Left lung (tissue), 10 donors: ENCODE results near the gene NELFE. TPM values are rescaled to one million over a fixed set of nuclear protein-coding genes. Genes with fewer than 3 reads are reported as not detected.
"Not testable (repeated sequence)": the region's sequence is repeated elsewhere in the genome, so short reads cannot be mapped to it uniquely, and the experiment has no call there.

Experiments
- ATAC-seq: fragments of 200-7000 bp; cut with Tn5 transposase; one replicate; pipeline ENCODE4 v1.9.1; 2020; ENCODE audit warnings: moderate library complexity
- DNase-seq, 4 donors: peaks; one replicate each; pipeline ENCODE4 v3.0.0-alpha.2; 2013 to 2020
- H3K27ac ChIP-seq, 2 donors: fragments of 200-600 bp; sonication (generic) in 1 of 2; one replicate each; pipeline versions ENCODE4 v1.5.0 to v1.8.0; 2020 to 2021
- H3K27me3 ChIP-seq, 2 donors: fragments of 200-600 bp; sonication (generic) in 1 of 2; one replicate each; pipeline versions ENCODE4 v1.5.0 to v1.8.0; 2020 to 2021
- H3K36me3 ChIP-seq, 2 donors: fragments of 200-600 bp; sonication (generic) in 1 of 2; one replicate each; pipeline versions ENCODE4 v1.5.0 to v1.8.0; 2020 to 2021
- H3K4me1 ChIP-seq, 2 donors: fragments of 200-600 bp; one replicate each; pipeline ENCODE4 v1.8.0; 2021
- H3K4me3 ChIP-seq, 2 donors: fragments of 200-600 bp; sonication (generic) in 1 of 2; one replicate each; pipeline versions ENCODE4 v1.5.0 to v1.8.0; 2020 to 2021; ENCODE audit warnings: mild to moderate bottlenecking in 1 of 2
- H3K9me3 ChIP-seq, 2 donors: fragments of 200-600 bp; sonication (generic) in 1 of 2; one replicate each; pipeline versions ENCODE4 v1.5.0 to v1.8.0; 2020 to 2021
- intact Hi-C, 2 donors: fragments of 100-400 bp; cut with DNase I; formaldehyde crosslinking; loops; one replicate each; pipeline versions ENCODE4 v1.11.2 to v1.14.2; 2022
- polyA plus RNA-seq, 6 donors: library from polyadenylated mRNA; unstranded; fragments of 120-200 nt; gene quantifications; one replicate each; pipeline ENCODE4 v1.2.1, GENCODE V29; 2013; ENCODE audit not compliant: insufficient read length in 6 of 6
- total RNA-seq, 2 donors: library from RNA; stranded (reverse); fragmentation: NEBNext Ultra II Directional; extraction: Animal tissue kit (Norgen Biotek cat#: 25700); gene quantifications; one replicate each; pipeline ENCODE4 v1.2.1, GENCODE V29; 2021
- TF ChIP-seq, protein P1 (sequence below), 2 donors: fragments of 200-600 bp; sonication (generic) in 1 of 2; IDR thresholded peaks; one replicate each; pipeline versions ENCODE4 v1.5.0 to v1.8.0; 2021; ENCODE audit warnings: antibody characterized with exemption in 2 of 2
- donor health status: DM: no; HTN: yes; CAD: no.
- donor health status: DM: no; HTN: no; CAD: no.

NELFE gene
- total and polyA plus RNA-seq, 8 donors = 42.9 to 93.0 (median 81.4) TPM

DNA sequence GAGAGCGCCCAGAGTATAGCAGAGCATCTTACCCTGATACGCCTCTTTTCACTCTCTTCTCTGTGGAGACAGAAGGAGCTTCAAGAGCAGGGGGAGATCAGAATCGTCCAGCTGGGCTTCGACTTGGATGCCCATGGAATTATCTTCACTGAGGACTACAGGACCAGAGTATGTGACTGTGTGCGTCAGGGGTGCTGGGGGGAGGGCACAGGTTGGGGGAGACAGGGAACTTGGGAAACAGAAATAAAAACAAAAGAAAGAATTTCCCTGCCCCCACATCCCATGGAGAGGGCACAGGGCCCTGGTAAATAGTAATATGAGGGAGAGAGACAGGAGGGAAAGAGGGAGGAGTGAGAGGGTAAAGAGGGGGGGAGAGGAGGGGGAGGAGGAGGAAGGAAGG lies 20.1 kb upstream of the NELFE start:
- no peak for ATAC-seq
- TF ChIP-seq, protein P1, sequence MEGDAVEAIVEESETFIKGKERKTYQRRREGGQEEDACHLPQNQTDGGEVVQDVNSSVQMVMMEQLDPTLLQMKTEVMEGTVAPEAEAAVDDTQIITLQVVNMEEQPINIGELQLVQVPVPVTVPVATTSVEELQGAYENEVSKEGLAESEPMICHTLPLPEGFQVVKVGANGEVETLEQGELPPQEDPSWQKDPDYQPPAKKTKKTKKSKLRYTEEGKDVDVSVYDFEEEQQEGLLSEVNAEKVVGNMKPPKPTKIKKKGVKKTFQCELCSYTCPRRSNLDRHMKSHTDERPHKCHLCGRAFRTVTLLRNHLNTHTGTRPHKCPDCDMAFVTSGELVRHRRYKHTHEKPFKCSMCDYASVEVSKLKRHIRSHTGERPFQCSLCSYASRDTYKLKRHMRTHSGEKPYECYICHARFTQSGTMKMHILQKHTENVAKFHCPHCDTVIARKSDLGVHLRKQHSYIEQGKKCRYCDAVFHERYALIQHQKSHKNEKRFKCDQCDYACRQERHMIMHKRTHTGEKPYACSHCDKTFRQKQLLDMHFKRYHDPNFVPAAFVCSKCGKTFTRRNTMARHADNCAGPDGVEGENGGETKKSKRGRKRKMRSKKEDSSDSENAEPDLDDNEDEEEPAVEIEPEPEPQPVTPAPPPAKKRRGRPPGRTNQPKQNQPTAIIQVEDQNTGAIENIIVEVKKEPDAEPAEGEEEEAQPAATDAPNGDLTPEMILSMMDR (IDR thresholded peaks at IDR 0.05) = no peak
- no peaks in the 10 kb centered on the region for H3K9me3 ChIP-seq
- H3K4me1 ChIP-seq = peaks cover 0 to 2% of the 10 kb centered on the region in 2 donors
- intact Hi-C loops = no loop called here
- H3K36me3 ChIP-seq = peaks cover 0 to 14% of the 10 kb centered on the region in 2 donors
- no peak overlapping the region for H3K4me3 ChIP-seq
- no peaks in the 10 kb centered on the region for H3K27me3 ChIP-seq
- no peak overlapping the region for H3K27ac ChIP-seq
- DNase-seq = peak in 1 of 4 donors; percentile 1

DNA sequence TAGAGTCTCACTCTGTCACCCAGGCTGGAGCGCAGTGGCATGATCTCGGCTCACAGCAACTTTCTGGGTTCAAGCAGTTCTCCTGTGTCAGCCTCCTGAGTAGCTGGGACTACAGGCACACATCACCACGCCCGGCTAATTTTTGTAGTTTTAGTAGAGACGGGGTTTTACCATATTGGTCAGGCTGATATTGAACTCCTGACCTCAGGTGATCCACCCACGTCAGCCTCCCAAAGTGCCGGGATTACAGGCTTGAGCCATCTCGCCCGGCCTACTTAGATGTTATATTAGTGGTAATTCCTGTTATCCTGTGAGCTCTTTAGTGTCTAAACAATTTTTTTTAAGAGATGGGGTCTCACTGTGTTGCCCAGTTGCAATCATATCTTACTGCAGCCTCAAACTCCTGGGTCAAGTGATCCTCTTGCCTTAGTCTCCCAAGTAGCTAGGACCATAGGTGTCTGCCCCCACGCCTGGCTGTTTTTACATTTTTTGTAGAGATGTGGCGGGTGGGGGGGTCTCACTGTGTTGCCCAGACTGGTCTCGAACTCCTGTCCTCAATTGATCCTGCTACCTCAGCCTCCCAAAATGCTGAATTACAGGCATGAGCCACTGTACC lies 19.2 kb upstream of the NELFE start:
- peaks cover 0 to 14% of the 10 kb centered on the region in 2 donors for H3K36me3 ChIP-seq

DNA sequence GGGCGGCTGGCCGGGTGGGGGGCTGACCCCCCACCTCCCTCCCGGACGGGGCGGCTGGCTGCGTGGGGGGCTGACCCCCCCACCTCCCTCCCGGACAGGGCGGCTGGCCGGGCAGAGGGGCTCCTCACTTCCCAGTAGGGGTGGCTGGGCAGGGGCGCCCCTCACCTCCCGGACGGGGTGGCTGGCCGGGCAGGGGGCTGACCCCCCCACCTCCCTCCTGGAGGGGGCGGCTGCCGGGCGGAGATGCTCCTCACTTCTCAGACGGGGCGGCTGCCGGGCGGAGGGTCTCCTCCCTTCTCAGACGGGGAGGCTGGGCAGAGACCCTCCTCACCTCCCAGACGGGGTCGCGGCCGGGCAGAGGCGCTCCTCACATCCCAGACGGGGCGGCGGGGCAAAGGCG lies 17.3 kb upstream of the NELFE start:
- intact Hi-C loops, ATAC-seq, H3K27me3 ChIP-seq, H3K27ac ChIP-seq, H3K9me3 ChIP-seq, H3K4me3 ChIP-seq: not testable (repeated sequence)
- Histone ChIP-seq H3K4me1 (peaks cover 14 to 21% of the 10 kb centered on the region in 2 donors), H3K36me3 (peaks cover 0 to 14% of the 10 kb centered on the region in 2 donors)
- DNase-seq = peak in 1 of 4 donors; percentile 74

More for the DNA sequence above, 19.2 kb upstream of the NELFE start:
- intact Hi-C loops = no loop called here
- Histone ChIP-seq H3K4me3 (no peak overlapping the region), H3K27ac (no peak overlapping the region), H3K27me3 (no peaks in the 10 kb centered on the region), H3K4me1 (peaks cover 8 to 11% of the 10 kb centered on the region in 2 donors), H3K9me3 (no peaks in the 10 kb centered on the region)
- ATAC-seq (no peak), DNase-seq (peak in 1 of 4 donors; percentile 10)
- TF ChIP-seq, protein P1 (IDR thresholded peaks at IDR 0.05) = no peak

DNA sequence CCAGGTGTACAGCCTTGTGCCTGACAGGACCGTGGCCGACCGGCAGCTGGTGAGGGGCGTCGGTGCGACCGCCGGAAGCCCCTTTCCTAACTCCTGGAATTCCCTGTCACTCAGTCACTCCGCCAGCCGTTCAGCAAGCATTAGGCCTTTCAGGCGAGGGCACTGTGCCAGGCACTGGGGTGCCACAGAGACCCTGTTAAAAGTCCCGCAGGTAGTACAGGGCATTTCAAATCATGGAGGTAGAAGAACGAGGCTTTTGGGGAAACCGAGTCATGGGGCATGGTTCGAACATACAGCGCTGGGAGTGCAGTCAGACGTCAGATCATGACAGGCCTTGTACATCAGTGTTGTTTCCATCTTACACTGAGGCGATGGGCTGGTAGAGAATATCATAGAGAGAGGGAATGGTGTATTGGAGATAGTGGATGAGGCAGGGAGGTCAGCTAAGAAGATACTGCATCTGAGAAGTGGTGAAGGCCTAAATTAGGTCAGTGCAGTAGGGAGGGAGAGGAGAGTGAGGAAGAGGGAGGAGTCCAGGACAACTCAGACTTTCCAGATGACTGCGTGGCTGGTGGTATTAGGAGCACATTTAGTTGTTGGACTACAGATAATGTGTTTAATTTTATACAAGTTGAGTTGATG lies 14.1 kb upstream of the NELFE start:
- peak overlapping the region; percentile 95 to 98 for H3K27ac ChIP-seq
- no peaks in the 10 kb centered on the region for H3K27me3 ChIP-seq
- no peaks in the 10 kb centered on the region for H3K9me3 ChIP-seq
- peaks cover 21 to 38% of the 10 kb centered on the region in 2 donors for H3K4me1 ChIP-seq
- peak overlapping the region; percentile 80 to 85 for H3K4me3 ChIP-seq
- ATAC-seq (peak; percentile 24), DNase-seq (no peak)
- intact Hi-C loops = no loop called here
- TF ChIP-seq, protein P1 (IDR thresholded peaks at IDR 0.05) = no peak
- H3K36me3 ChIP-seq = peaks cover 0 to 27% of the 10 kb centered on the region in 2 donors

DNA sequence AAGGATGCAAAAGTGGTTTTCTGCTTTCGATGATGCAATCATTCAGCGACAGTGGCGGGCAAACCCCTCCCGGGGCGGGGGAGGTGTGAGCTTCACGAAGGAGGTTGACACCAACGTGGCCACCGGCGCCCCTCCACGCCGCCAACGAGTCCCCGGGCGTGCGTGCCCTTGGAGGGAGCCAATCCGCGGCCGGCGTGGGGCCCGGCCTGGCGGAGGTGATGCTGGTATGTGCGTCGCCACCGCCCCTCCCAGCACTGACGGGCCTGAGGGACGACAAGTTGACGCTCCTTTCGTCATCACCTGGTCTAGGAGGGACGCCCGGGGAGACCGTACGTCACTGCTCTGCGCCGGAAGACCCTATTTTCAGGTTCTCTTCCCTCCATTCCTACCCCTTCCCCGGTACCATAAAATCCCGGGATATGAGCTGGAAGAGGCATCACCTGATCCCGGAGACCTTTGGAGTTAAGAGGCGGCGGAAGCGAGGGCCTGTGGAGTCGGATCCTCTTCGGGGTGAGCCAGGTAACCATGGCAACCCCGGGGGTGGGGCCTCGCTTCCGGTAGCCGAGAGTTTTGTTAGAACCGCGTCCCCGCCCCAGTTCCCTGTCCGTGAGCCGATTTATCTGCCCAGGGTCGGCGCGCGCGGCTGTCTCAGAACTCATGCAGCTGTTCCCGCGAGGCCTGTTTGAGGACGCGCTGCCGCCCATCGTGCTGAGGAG lies 13.4 kb upstream of the NELFE start, which contains the start of gene DXO:
DXO (minus strand) TSS at position 146 of the 716 bp plus-strand sequence. CDS start 463 bp downstream, outside the sequence.
- H3K36me3 ChIP-seq = peaks cover 0 to 34% of the 10 kb centered on the region in 2 donors
- intact Hi-C loops = no loop called here

More for the DNA sequence above, 13.4 kb upstream of the NELFE start, which contains the start of gene DXO:
- no peaks in the 10 kb centered on the region for H3K9me3 ChIP-seq
- no peaks in the 10 kb centered on the region for H3K27me3 ChIP-seq
- TF ChIP-seq, protein P1 (IDR thresholded peaks at IDR 0.05) = no peak
- ATAC-seq (peak; percentile 92), DNase-seq (peak; percentile 96 to 99 (median 98))
- H3K27ac ChIP-seq = peak within 1 kb of the TSS; percentile 95 to 98
- H3K4me3 ChIP-seq = peak within 1 kb of the TSS; percentile 80 to 85
- H3K4me1 ChIP-seq = peaks cover 21 to 38% of the 10 kb centered on the region in 2 donors
